Colonic mucosa (tissue), 4 donors: ENCODE results near the gene SF3B2. TPM values are rescaled to one million over a fixed set of nuclear protein-coding genes. Genes with fewer than 3 reads are reported as not detected.
A peak's percentile ranks its signal among the peaks of the same experiment; 100 is the strongest.

Experiments used
- DNase-seq: peaks from one replicate; pipeline ENCODE4 v3.0.0-alpha.2; 2020
- H3K27ac ChIP-seq: fragments of 200-600 bp; one replicate; pipeline ENCODE4 v1.8.0; 2021
- H3K27me3 ChIP-seq: fragments of 200-600 bp; one replicate; pipeline ENCODE4 v1.8.0; 2021
- H3K36me3 ChIP-seq: fragments of 200-600 bp; one replicate; pipeline ENCODE4 v1.8.0; 2021
- H3K4me1 ChIP-seq: fragments of 200-600 bp; one replicate; pipeline ENCODE4 v1.8.0; 2021; ENCODE audit warnings: mild to moderate bottlenecking
- H3K4me3 ChIP-seq: fragments of 200-600 bp; one replicate; pipeline ENCODE4 v1.8.0; 2021
- H3K9ac ChIP-seq, 2 donors: one replicate each; pipeline ENCODE4 v1.7.0; 2013; ENCODE audit warnings: control low read depth in 2 of 2, low read depth in 2 of 2, low read length in 2 of 2
- H3K9me3 ChIP-seq: fragments of 200-600 bp; one replicate; pipeline ENCODE4 v1.8.0; 2021
- intact Hi-C: fragments of 100-400 bp; cut with DNase I; formaldehyde crosslinking; loops from one replicate; pipeline ENCODE4 v1.14.1; 2022
- total RNA-seq, 2 donors: library from RNA; stranded (reverse); fragmentation: NEBNext Ultra II Directional in 1 of 2; extraction: Animal tissue kit (Norgen Biotek cat#: 25700) in 1 of 2; gene quantifications; one replicate each; pipeline ENCODE4 v1.2.1, GENCODE V29; 2021
- TF ChIP-seq, protein P1 (sequence below): fragments of 200-600 bp; IDR thresholded peaks from one replicate; pipeline ENCODE4 v1.8.0; 2022; ENCODE audit warnings: antibody characterized with exemption, mild to moderate bottlenecking
- donor health status: healthy.
- donor health status: DM: no; HTN: no; CAD: no.
- donor health status: DM: no; HTN: no; CAD: no.

Gene SF3B2
- total RNA-seq, 2 donors from 2014 or later = 139 to 196 TPM

DNA sequence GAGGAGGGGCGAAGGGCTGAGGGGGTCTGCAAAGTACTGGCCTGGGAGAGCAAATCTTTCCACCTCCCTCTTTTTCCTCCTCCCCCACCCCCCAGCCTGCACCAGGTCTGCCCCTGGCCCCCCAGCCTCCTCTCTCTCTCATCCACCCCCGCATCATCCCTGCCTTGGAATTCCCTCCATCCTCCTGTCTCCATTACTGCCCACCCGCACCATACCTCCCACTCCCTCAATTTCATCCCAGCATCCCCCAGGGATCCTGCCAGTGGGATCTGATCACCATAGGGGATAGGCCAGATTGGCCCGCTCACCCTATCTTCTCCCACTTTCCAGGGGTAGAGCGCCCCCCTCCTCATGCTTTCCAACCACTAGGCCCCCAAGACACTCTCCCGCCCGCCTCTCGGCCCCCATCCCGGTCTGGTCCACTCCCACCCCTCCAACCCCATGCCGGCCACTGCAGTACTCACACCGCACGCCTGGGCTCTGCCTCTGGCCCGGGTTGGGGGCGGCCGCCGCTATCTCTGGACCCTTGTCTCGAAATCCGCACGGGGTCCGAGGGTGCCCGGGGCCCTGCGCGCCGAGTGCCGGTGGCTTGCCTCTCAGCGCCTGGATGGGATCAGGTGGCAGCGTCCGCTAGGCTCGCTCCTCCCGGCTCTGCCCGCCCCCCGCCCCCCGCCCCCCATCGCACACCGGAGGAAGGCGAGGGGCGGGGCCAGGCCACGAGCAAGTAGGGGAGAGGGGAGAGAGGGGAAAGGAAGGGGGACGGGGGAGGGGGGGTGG is 3.4 kb upstream of the SF3B2 start, which contains the start of gene GAL3ST3:
GAL3ST3 (minus strand) TSS at position 615 of the 777 bp plus-strand sequence. CDS start 3,746 bp downstream, outside the sequence.
- Histone ChIP-seq H3K4me3 (no peak within 1 kb of the TSS), H3K4me1 (peaks cover 5% of the 10 kb centered on the region), H3K27ac (no peak within 1 kb of the TSS), H3K27me3 (no peaks in the 10 kb centered on the region), H3K36me3 (no peaks in the 10 kb centered on the region), H3K9ac (no peak within 1 kb of the TSS), H3K9me3 (no peaks in the 10 kb centered on the region)
- no peak for DNase-seq
- intact Hi-C loops = no loop called here
- TF ChIP-seq, protein P1, sequence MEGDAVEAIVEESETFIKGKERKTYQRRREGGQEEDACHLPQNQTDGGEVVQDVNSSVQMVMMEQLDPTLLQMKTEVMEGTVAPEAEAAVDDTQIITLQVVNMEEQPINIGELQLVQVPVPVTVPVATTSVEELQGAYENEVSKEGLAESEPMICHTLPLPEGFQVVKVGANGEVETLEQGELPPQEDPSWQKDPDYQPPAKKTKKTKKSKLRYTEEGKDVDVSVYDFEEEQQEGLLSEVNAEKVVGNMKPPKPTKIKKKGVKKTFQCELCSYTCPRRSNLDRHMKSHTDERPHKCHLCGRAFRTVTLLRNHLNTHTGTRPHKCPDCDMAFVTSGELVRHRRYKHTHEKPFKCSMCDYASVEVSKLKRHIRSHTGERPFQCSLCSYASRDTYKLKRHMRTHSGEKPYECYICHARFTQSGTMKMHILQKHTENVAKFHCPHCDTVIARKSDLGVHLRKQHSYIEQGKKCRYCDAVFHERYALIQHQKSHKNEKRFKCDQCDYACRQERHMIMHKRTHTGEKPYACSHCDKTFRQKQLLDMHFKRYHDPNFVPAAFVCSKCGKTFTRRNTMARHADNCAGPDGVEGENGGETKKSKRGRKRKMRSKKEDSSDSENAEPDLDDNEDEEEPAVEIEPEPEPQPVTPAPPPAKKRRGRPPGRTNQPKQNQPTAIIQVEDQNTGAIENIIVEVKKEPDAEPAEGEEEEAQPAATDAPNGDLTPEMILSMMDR = no peak

DNA sequence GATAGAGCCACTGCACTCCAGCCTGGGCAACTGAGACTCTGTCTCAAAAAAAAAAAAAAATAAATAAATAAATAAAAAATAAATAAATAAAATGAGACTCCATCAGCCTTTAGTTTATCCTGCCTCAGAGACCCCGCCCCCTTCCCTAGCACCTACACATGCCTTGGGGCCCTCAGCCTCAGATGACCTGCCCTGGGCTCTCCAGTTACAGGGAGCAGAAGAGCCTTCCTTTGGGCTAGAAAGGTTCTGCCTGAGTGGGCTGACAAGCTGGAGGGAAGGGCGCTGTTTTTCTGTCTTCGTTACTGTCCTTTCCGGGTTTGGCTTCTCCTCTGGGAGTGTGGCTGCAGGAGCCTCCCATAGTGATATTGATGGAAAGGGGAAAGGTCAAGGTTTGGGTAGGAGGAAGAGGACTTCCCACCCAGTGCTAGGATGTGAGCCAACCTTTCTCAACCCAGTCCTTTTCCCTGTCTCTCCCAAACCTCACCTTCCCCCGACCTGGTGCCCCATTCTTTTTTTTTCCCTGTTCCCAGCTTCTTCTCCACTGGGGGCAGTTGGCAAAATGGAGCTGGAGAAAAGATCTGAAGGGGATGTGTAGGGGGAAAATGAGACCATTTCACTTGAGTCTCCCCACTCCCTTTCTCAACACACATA is 1.5 kb upstream of the SF3B2 start:
- no peaks in the 10 kb centered on the region for H3K27me3 ChIP-seq
- no peaks in the 10 kb centered on the region for H3K9me3 ChIP-seq
- intact Hi-C loops = no loop called here
- TF ChIP-seq, protein P1 = no peak
- H3K4me1 ChIP-seq = peaks cover 5% of the 10 kb centered on the region
- H3K9ac ChIP-seq = peak overlapping the region in 1 of 2 donors; percentile 99
- no peak for DNase-seq
- peaks cover 9% of the 10 kb centered on the region for H3K36me3 ChIP-seq
- H3K4me3 ChIP-seq = no peak overlapping the region
- no peak overlapping the region for H3K27ac ChIP-seq

DNA sequence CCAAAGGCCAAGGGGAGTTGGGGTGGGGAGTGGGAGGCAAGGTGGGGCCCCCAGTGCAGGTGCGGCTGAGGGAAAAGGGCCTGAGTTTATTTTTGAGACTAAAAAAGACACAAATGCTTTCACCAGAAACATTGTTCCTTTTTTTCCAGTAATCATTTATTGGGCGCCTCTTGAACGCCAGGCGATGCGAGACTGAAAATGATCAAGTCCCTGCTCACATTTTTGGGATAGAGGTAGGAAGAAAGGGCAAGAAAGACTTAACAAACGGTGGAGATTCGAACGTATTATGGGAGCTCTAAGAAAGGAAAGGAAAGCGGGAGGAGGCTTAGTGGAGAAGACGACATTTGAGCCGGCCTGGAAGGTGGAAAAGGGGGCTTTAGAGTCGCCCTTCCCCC is 796 bp upstream of the SF3B2 start:
- no peaks in the 10 kb centered on the region for H3K27me3 ChIP-seq
- peaks cover 5% of the 10 kb centered on the region for H3K4me1 ChIP-seq
- peak overlapping the region; percentile 98 for H3K4me3 ChIP-seq
- DNase-seq = no peak
- intact Hi-C loops = no loop called here
- H3K36me3 ChIP-seq = peaks cover 13% of the 10 kb centered on the region
- H3K9me3 ChIP-seq = no peaks in the 10 kb centered on the region
- H3K9ac ChIP-seq = peak overlapping the region; percentile 84 to 99
- H3K27ac ChIP-seq = peak overlapping the region; percentile 95
- TF ChIP-seq, protein P1 = no peak

DNA sequence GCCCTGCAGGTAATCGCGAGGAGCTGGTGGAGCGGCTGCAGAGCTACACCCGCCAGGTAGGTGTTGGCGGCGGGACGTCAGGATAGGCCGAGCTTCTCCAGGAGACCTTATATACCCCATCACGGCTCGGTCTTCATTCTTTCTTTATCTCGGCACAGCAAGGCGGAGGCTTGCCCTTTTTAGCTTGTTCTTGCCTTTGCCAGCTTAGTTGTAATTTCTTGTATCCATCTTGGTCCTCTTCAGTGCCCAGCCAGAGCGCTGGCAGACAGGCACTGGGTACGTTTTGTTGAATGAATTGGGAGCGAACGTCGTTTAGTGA is 459 bp downstream of the SF3B2 start:
- H3K4me1 ChIP-seq = peaks cover 5% of the 10 kb centered on the region
- TF ChIP-seq, protein P1 = no peak
- peak overlapping the region; percentile 95 for H3K27ac ChIP-seq
- H3K9ac ChIP-seq = peak overlapping the region; percentile 96 to 99
- peaks cover 22% of the 10 kb centered on the region for H3K36me3 ChIP-seq
- peak overlapping the region; percentile 98 for H3K4me3 ChIP-seq
- no peaks in the 10 kb centered on the region for H3K9me3 ChIP-seq
- intact Hi-C loops = no loop called here
- no peak for DNase-seq
- H3K27me3 ChIP-seq = no peaks in the 10 kb centered on the region

DNA sequence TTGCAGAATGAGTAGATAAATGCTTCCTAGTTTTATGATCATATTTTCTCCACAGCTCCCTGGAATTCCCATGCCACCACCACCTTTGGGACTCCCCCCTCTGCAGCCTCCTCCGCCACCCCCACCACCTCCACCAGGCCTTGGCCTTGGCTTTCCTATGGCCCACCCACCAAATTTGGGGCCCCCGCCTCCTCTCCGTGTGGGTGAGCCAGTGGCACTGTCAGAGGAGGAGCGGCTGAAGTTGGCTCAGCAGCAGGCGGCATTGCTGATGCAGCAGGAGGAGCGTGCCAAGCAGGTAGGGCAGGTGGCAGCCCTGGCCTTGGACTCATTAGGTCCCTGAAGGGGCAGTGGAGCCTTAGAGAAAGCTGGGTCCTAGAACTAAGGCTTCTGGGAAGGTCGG is 2.9 kb downstream of the SF3B2 start:
- Histone ChIP-seq H3K9me3 (no peaks in the 10 kb centered on the region), H3K4me3 (no peak overlapping the region), H3K4me1 (peaks cover 5% of the 10 kb centered on the region), H3K27me3 (no peaks in the 10 kb centered on the region), H3K36me3 (peaks cover 34% of the 10 kb centered on the region), H3K27ac (no peak overlapping the region), H3K9ac (no peak overlapping the region)
- DNase-seq = no peak
- intact Hi-C loops = no loop called here
- TF ChIP-seq, protein P1 = no peak
